H1 (cell line): ENCODE measurements around the gene TMEM232. TPM values are rescaled to one million over a fixed set of nuclear protein-coding genes. Genes with fewer than 3 reads are reported as not detected.

ENCODE experiments used
- CTCF ChIA-PET: fragments of 300-600 bp; sonication (Branson Sonifier 250); formaldehyde crosslinking; loops from one replicate; lab custom pipeline; 2021; ENCODE audit not compliant: partially characterized antibody; lab: Charles Lee
- POLR2A ChIA-PET: fragments of 300-600 bp; sonication (Branson Sonifier 250); formaldehyde crosslinking; loops from one replicate; lab custom pipeline; 2021; ENCODE audit warnings: inconsistent platforms; ENCODE audit not compliant: partially characterized antibody; lab: Charles Lee
- DNase-seq, 2 experiments: peaks; one replicate each; pipeline versions ENCODE4 v3.0.0 to v3.0.0-alpha.2; 2010 to 2022; ENCODE audit warnings: low spot score in 2 of 2, low read depth in 1 of 2, mixed read lengths in 1 of 2
- FAIRE-seq: peaks from 2 replicates; lab custom pipeline; 2011; peaks lifted over from hg19 to GRCh38; lab: Jason Lieb, UNC
- H2AFZ ChIP-seq: 2 replicates; pipeline ENCODE4 v1.8.1; 2012; ENCODE audit warnings: low read length, inconsistent platforms
- H2AK5ac ChIP-seq: 2 replicates; pipeline ENCODE4 v1.6.1; 2013; ENCODE audit warnings: low read depth, low read length
- H2BK120ac ChIP-seq: replicated peaks from 2 replicates; pipeline ENCODE3; 2013; ENCODE audit warnings: low read depth, low read length, inconsistent platforms
- H2BK12ac ChIP-seq: 2 replicates; pipeline ENCODE4 v1.6.1; 2013; ENCODE audit warnings: low read depth, low read length
- H2BK15ac ChIP-seq: 2 replicates; pipeline ENCODE4 v1.6.1; 2013; ENCODE audit warnings: low read length
- H2BK20ac ChIP-seq: 2 replicates; pipeline ENCODE4 v1.6.1; 2013; ENCODE audit warnings: low read length
- H2BK5ac ChIP-seq: 2 replicates; pipeline ENCODE4 v1.6.1; 2013; ENCODE audit warnings: low read depth, low read length
- H3K14ac ChIP-seq: 2 replicates; pipeline ENCODE4 v1.6.1; 2013; ENCODE audit warnings: inconsistent platforms; ENCODE audit not compliant: insufficient read length
- H3K18ac ChIP-seq: 2 replicates; pipeline ENCODE4 v1.6.1; 2013; ENCODE audit warnings: low read length; ENCODE audit errors: extremely low read depth
- H3K23ac ChIP-seq: 2 replicates; pipeline ENCODE4 v1.6.1; 2013; ENCODE audit warnings: inconsistent platforms; ENCODE audit not compliant: insufficient read length
- H3K23me2 ChIP-seq: 2 replicates; pipeline ENCODE4 v1.6.1; 2013; ENCODE audit warnings: low read depth, low read length
- H3K27ac ChIP-seq: 2 replicates; pipeline ENCODE4 v1.6.1; 2011; ENCODE audit warnings: low read depth, low read length, inconsistent platforms
- H3K27me3 ChIP-seq, 4 experiments: replicated peaks in 1 of 4; 1 replicate in 1 of 4; 2 replicates in 3 of 4; pipeline versions ENCODE4 v1.6.1 to v1.8.1; 2011 to 2013; ENCODE audit warnings: low read length in 3 of 4, mild to moderate bottlenecking in 3 of 4, inconsistent platforms in 2 of 4, mixed read lengths in 2 of 4, moderate library complexity in 1 of 4; ENCODE audit not compliant: control insufficient read depth in 3 of 4, insufficient read depth in 3 of 4; ENCODE audit errors: extremely low read depth in 1 of 4
- H3K36me3 ChIP-seq, 4 experiments: 2 replicates each; pipeline versions ENCODE4 v1.6.1 to v1.8.1; 2011 to 2013; ENCODE audit warnings: mild to moderate bottlenecking in 4 of 4, low read length in 3 of 4, moderate library complexity in 2 of 4, control low read depth in 1 of 4, inconsistent platforms in 1 of 4; ENCODE audit not compliant: insufficient read depth in 4 of 4, control insufficient read depth in 2 of 4
- H3K4ac ChIP-seq: replicated peaks from 2 replicates; pipeline ENCODE3; 2013; ENCODE audit warnings: low read length, low read depth, mixed read lengths, inconsistent platforms; ENCODE audit not compliant: insufficient read length
- H3K4me1 ChIP-seq, 4 experiments: replicated peaks in 1 of 4; 1 replicate in 1 of 4; 2 replicates in 3 of 4; pipeline versions ENCODE4 v1.6.1 to v1.8.1; 2011 to 2013; ENCODE audit warnings: low read length in 3 of 4, inconsistent platforms in 2 of 4, mixed read lengths in 1 of 4; ENCODE audit not compliant: insufficient read depth in 4 of 4, control insufficient read depth in 3 of 4
- H3K4me2 ChIP-seq, 2 experiments: 2 replicates each; pipeline versions ENCODE4 v1.6.1 to v1.8.1; 2011 to 2013; ENCODE audit warnings: low read depth in 2 of 2, low read length in 2 of 2, control low read depth in 1 of 2, inconsistent platforms in 1 of 2, mild to moderate bottlenecking in 1 of 2; ENCODE audit not compliant: insufficient read depth in 1 of 2
- H3K4me3 ChIP-seq, 4 experiments: fragments of 200-600, 300-600 bp in 1 of 4; sonication (generic), shearing (Covaris generic), sonication (Bioruptor Twin) in 1 of 4; 2 replicates each; pipeline versions ENCODE4 v1.5.1 to v1.8.1; 2011 to 2016; ENCODE audit warnings: low read length in 4 of 4, low read depth in 3 of 4, control low read depth in 2 of 4, inconsistent platforms in 2 of 4, mild to moderate bottlenecking in 2 of 4, mixed read lengths in 1 of 4, moderate library complexity in 1 of 4; ENCODE audit not compliant: insufficient read depth in 2 of 4; ENCODE audit errors: extremely low read depth in 1 of 4
- H3K56ac ChIP-seq: replicated peaks from 2 replicates; pipeline ENCODE3; 2013; ENCODE audit warnings: low read depth, mild to moderate bottlenecking, mixed read lengths, low read length, inconsistent platforms; ENCODE audit not compliant: insufficient read length
- H3K79me1 ChIP-seq: 2 replicates; pipeline ENCODE4 v1.6.1; 2013; ENCODE audit warnings: low read depth, low read length, control low read depth
- H3K79me2 ChIP-seq, 2 experiments: 2 replicates each; pipeline versions ENCODE4 v1.6.1 to v1.8.1; 2012 to 2013; ENCODE audit warnings: low read length in 2 of 2, mild to moderate bottlenecking in 2 of 2, inconsistent platforms in 1 of 2; ENCODE audit not compliant: insufficient read depth in 2 of 2, control insufficient read depth in 1 of 2
- H3K9ac ChIP-seq, 4 experiments: replicated peaks in 1 of 4; 1 replicate in 1 of 4; 2 replicates in 3 of 4; pipeline versions ENCODE4 v1.6.1 to v1.8.1; 2011 to 2013; ENCODE audit warnings: low read depth in 3 of 4, low read length in 3 of 4, control low read depth in 2 of 4, mild to moderate bottlenecking in 2 of 4, moderate library complexity in 2 of 4, inconsistent platforms in 1 of 4; ENCODE audit errors: extremely low read depth in 1 of 4
- H3K9me3 ChIP-seq, 2 experiments: 2 replicates each; pipeline versions ENCODE4 v1.6.1 to v1.8.1; 2012 to 2013; ENCODE audit warnings: mild to moderate bottlenecking in 2 of 2, moderate library complexity in 2 of 2, control low read depth in 1 of 2, inconsistent platforms in 1 of 2, low read depth in 1 of 2, low read length in 1 of 2, mixed read lengths in 1 of 2; ENCODE audit not compliant: insufficient read depth in 2 of 2
- H4K20me1 ChIP-seq, 2 experiments: replicated peaks in 1 of 2; 2 replicates each; pipeline versions ENCODE3 to v1.8.1; 2011 to 2013; ENCODE audit warnings: inconsistent platforms in 2 of 2, low read length in 2 of 2, mild to moderate bottlenecking in 1 of 2; ENCODE audit not compliant: insufficient read depth in 2 of 2, control insufficient read depth in 1 of 2
- H4K5ac ChIP-seq: 2 replicates; pipeline ENCODE4 v1.6.1; 2013; ENCODE audit warnings: low read length, low read depth, mixed read lengths, inconsistent platforms; ENCODE audit not compliant: insufficient read length
- H4K8ac ChIP-seq: 2 replicates; pipeline ENCODE4 v1.8.0; 2013; ENCODE audit warnings: mild to moderate bottlenecking, moderate library complexity, low read length, inconsistent platforms; ENCODE audit not compliant: insufficient read depth; ENCODE audit errors: extremely low read depth
- H4K91ac ChIP-seq: replicated peaks from 2 replicates; pipeline ENCODE3; 2013; ENCODE audit warnings: low read length, mixed read lengths, inconsistent platforms; ENCODE audit not compliant: insufficient read length
- ASH2L ChIP-seq: fragments of 200-600, 300-600 bp; sonication (generic); IDR thresholded peaks from one replicate; pipeline ENCODE4 v1.7.1; 2017; ENCODE audit warnings: low read length
- ATF3 ChIP-seq: IDR thresholded peaks from 2 replicates; pipeline ENCODE4 v1.6.1; 2011; ENCODE audit warnings: low read depth, mild to moderate bottlenecking, low read length; ENCODE audit not compliant: insufficient read depth
- BCL11A ChIP-seq, 2 experiments: IDR thresholded peaks; one replicate each; pipeline ENCODE4 v1.6.1; 2011; ENCODE audit warnings: low read depth in 2 of 2, low read length in 2 of 2, mild to moderate bottlenecking in 2 of 2
- CEBPB ChIP-seq: IDR thresholded peaks from 2 replicates; pipeline ENCODE4 v1.6.1; 2012; ENCODE audit warnings: low read depth, low read length
- CTBP2 ChIP-seq: IDR thresholded peaks from 2 replicates; pipeline ENCODE4 v1.7.0; 2011; ENCODE audit warnings: borderline replicate concordance, mild to moderate bottlenecking, moderate library complexity, mixed read lengths, low read length; ENCODE audit not compliant: insufficient read depth, insufficient read length
- FOSL1 ChIP-seq: IDR thresholded peaks from 2 replicates; pipeline ENCODE4 v1.6.1; 2011; ENCODE audit warnings: mild to moderate bottlenecking, low read depth, low read length, moderate library complexity; ENCODE audit not compliant: insufficient read depth
- HDAC6 ChIP-seq: IDR thresholded peaks from one replicate; pipeline ENCODE4 v1.7.1; 2012; ENCODE audit warnings: low read depth, mild to moderate bottlenecking, inconsistent platforms, low read length, moderate library complexity
- PHF8 ChIP-seq: fragments of 200-600 bp; sonication (generic); conservative IDR thresholded peaks from 2 replicates; pipeline ENCODE4 v1.7.1; 2012; ENCODE audit warnings: low read depth, mild to moderate bottlenecking, inconsistent platforms, low read length, moderate library complexity
- RAD21 ChIP-seq, 2 experiments: IDR thresholded peaks in 1 of 2; conservative IDR thresholded peaks in 1 of 2; 2 replicates each; pipeline ENCODE4 v1.6.1; 2011; ENCODE audit warnings: low read depth in 2 of 2, low read length in 2 of 2, improper control_type of control experiment in 1 of 2, inconsistent platforms in 1 of 2, mild to moderate bottlenecking in 1 of 2, moderate library complexity in 1 of 2
- RBBP5 ChIP-seq: IDR thresholded peaks from 2 replicates; pipeline ENCODE4 v1.7.1; 2012; ENCODE audit warnings: low read depth, mild to moderate bottlenecking, inconsistent platforms, low read length, moderate library complexity, borderline replicate concordance
- RNF2 ChIP-seq: fragments of 200-900, 300-1000 bp; sonication (generic); IDR thresholded peaks from 2 replicates; pipeline ENCODE4 v1.7.1; 2016; ENCODE audit warnings: borderline replicate concordance, low read depth, mild to moderate bottlenecking, antibody characterized with exemption, low read length; ENCODE audit not compliant: poor library complexity, severe bottlenecking; ENCODE audit errors: missing control alignments
- SUZ12 ChIP-seq: fragments of 200-600 bp; sonication (generic); IDR thresholded peaks from 2 replicates; pipeline ENCODE4 v1.6.1; 2012; ENCODE audit warnings: mild to moderate bottlenecking, inconsistent platforms, low read length, moderate library complexity, mixed read lengths
- TAF1 ChIP-seq: IDR thresholded peaks from 2 replicates; pipeline ENCODE4 v1.6.1; 2011; ENCODE audit warnings: mild to moderate bottlenecking, low read depth, low read length
- WGBS, 2 experiments: shearing (Covaris generic) in 1 of 2; methylation state at CpG; one replicate each; pipeline versions ENCODE4 v1.1.6 to v1.1.7; 2013 to 2015; ENCODE audit warnings: low lambda C conversion rate in 2 of 2, mixed read lengths in 2 of 2, inconsistent platforms in 1 of 2, low coverage in 1 of 2, missing lambda C conversion rate in 1 of 2; ENCODE audit not compliant: insufficient replicate concordance in 2 of 2, insufficient coverage in 1 of 2, insufficient read length in 1 of 2; ENCODE audit errors: extremely low coverage in 1 of 2, missing lambda C conversion rate in 1 of 2; 5-methylcytosine and 5-hydroxymethylcytosine counted together
- polyA plus RNA-seq, 7 experiments: library from polyadenylated mRNA; depleted of rRNA in 3 of 7; stranded (reverse) in 5 of 7; unstranded in 2 of 7; fragments of >200 nt in 5 of 7; fragments of 200-250 nt in 2 of 7; gene quantifications; 1 replicate in 5 of 7; 2 replicates in 1 of 7; 4 replicates in 1 of 7; pipeline versions ENCODE4 v1.2.1 to v1.2.3, GENCODE V29; 2011 to 2013; ENCODE audit warnings: missing spikeins in 2 of 7, mixed read lengths in 2 of 7
- total RNA-seq: library from RNA; stranded (reverse); fragmentation: NEBNext Ultra II Directional; extraction: Animal tissue kit (Norgen Biotek cat#: 25700); gene quantifications from 2 replicates; pipeline ENCODE4 v1.2.1, GENCODE V29; 2021

TMEM232 gene
- total and polyA plus RNA-seq, 2 of the 8 experiments (the other 6 are each of a cell fraction or from before 2014, with no cell fraction given): 0.38 to 1.3 TPM

DNA sequence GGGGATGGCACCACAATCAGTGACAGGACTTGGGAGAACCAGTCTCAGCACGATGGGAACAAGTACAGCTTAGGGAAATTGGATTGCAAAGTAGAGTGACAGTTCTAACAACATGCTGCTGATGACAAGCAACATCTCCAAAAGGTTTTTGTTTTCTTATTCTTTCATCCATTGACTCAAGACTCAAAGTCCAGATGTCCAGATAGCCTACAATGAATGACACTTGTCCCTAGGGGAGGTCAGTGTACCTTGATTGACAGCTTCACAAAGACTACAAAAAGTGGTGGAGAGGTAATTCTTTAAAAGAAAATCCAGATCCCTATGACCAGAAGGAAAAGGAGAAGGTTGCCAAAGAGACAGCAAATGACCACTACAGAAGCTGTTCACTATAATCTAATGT is 323.9 kb downstream of the TMEM232 start:
- H2BK120ac ChIP-seq: no peak overlapping the region
- ChIA-PET CTCF (interaction anchor here (4.0 kb wide), 1 partner anchor 13 kb away, joined by 22 read pairs; no protein-coding TSS in a partner anchor), POLR2A (no interaction called here)
- no peaks in the 10 kb centered on the region for H3K79me2 ChIP-seq
- FAIRE-seq: no peak
- no peaks in the 10 kb centered on the region for H3K79me1 ChIP-seq
- no peak overlapping the region for H3K14ac ChIP-seq
- no peak overlapping the region for H2AFZ ChIP-seq
- H2BK15ac ChIP-seq: no peak overlapping the region
- no peaks in the 10 kb centered on the region for H3K27me3 ChIP-seq
- H3K36me3 ChIP-seq: no peaks in the 10 kb centered on the region
- H4K20me1 ChIP-seq: no peaks in the 10 kb centered on the region
- H3K27ac ChIP-seq: no peak overlapping the region
- H3K9ac ChIP-seq: no peak overlapping the region
- WGBS, 2 experiments: 73% methylated on average over 1 of the region's 1 CpG; no CpG with 5 or more reads in 1 of the 2 experiments
- no peak overlapping the region for H2BK5ac ChIP-seq
- no peak overlapping the region for H4K91ac ChIP-seq
- H2AK5ac ChIP-seq: no peak overlapping the region
- H2BK12ac ChIP-seq: no peak overlapping the region
- no peak overlapping the region for H3K23ac ChIP-seq
- DNase-seq: no peak
- H4K5ac ChIP-seq: no peak overlapping the region
- no peak overlapping the region for H3K18ac ChIP-seq
- H3K4ac ChIP-seq: no peak overlapping the region
- no peak overlapping the region for H2BK20ac ChIP-seq
- H3K23me2 ChIP-seq: no peaks in the 10 kb centered on the region
- H3K9me3 ChIP-seq: no peaks in the 10 kb centered on the region
- no peak overlapping the region for H4K8ac ChIP-seq
- no peak overlapping the region for H3K4me2 ChIP-seq
- H3K4me3 ChIP-seq: no peak overlapping the region
- H3K56ac ChIP-seq: no peak overlapping the region
- no peaks in the 10 kb centered on the region for H3K4me1 ChIP-seq
- TF ChIP-seq CTBP2 (no peak), HDAC6 (no peak), RNF2 (no peak), FOSL1 (no peak), PHF8 (no peak), RAD21 (IDR thresholded peaks at IDR 0.05 in 1 of 2, conservative IDR thresholded peaks at IDR 0.05 in 1 of 2; ENCODE audit: low read depth in 2 of 2, low read length in 2 of 2) (no peak), CEBPB (no peak), ASH2L (no peak), SUZ12 (no peak), TAF1 (no peak), RBBP5 (no peak), ATF3 (no peak), BCL11A (IDR thresholded peaks at IDR 0.05; ENCODE audit: low read depth in 2 of 2, low read length in 2 of 2) (no peak)
